ENCODE measurements around the gene NUMA1. TPM values are rescaled to one million over a fixed set of nuclear protein-coding genes. Genes with fewer than 3 reads are reported as not detected.
A peak's percentile ranks its signal among the peaks of the same experiment; 100 is the strongest.

Gene NUMA1
- total and polyA plus RNA-seq, 9 of the 15 experiments (the other 6 are each of a cell fraction or from before 2014, with no cell fraction given): 4.1 to 104 (median 51.2) TPM

- no peak for TF ChIP-seq TFAP4 (CRISPR knock-in tag; IDR thresholded peaks at IDR 0.05; ENCODE audit: borderline replicate concordance)
- TF ChIP-seq ETS2 (tag; IDR thresholded peaks at IDR 0.05; ENCODE audit: borderline replicate concordance, poor library complexity, severe bottlenecking): no peak
- TF ChIP-seq TCF3 (CRISPR knock-in tag; IDR thresholded peaks at IDR 0.05): peak; percentile 51
- no peak for TF ChIP-seq USF2 (CRISPR knock-in tag; IDR thresholded peaks at IDR 0.05)
- peak; percentile 62; the same call in 1 of the 2 replicates for TF ChIP-seq ZBTB7A (IDR thresholded peaks at IDR 0.05; ENCODE audit: borderline replicate concordance, control insufficient read depth, low read depth, low read length)
- TF ChIP-seq ZNF408 (CRISPR knock-in tag; IDR thresholded peaks at IDR 0.05; ENCODE audit: low read depth): no peak
- no peak for TF ChIP-seq REST (IDR thresholded peaks at IDR 0.05; ENCODE audit: borderline replicate concordance)
- TF ChIP-seq REST (CRISPR knock-in tag; IDR thresholded peaks at IDR 0.05; ENCODE audit: low read depth): no peak
- TF ChIP-seq ATF1 (CRISPR knock-in tag; IDR thresholded peaks at IDR 0.05): no peak
- TF ChIP-seq ATF1 (tag; IDR thresholded peaks at IDR 0.05): no peak
- TF ChIP-seq GABPB1 (CRISPR knock-in tag; IDR thresholded peaks at IDR 0.05): no peak
- no peak for TF ChIP-seq NUFIP1 (IDR thresholded peaks at IDR 0.05; ENCODE audit: partially characterized antibody)
- no peak for TF ChIP-seq ZBTB34 (CRISPR knock-in tag; IDR thresholded peaks at IDR 0.05)
- TF ChIP-seq CREB3 (tag; conservative IDR thresholded peaks at IDR 0.05; ENCODE audit: low read depth): no peak
- TF ChIP-seq POLR2A (conservative IDR thresholded peaks at IDR 0.05): no peak
- no peak for TF ChIP-seq ZNF23 (CRISPR knock-in tag; IDR thresholded peaks at IDR 0.05)
- TF ChIP-seq ETV1 (tag; conservative IDR thresholded peaks at IDR 0.05; ENCODE audit: low read depth): no peak
- TF ChIP-seq SPI1 (IDR thresholded peaks at IDR 0.05; ENCODE audit: borderline replicate concordance, low read depth, low read length): 0 out of 2 replicates have a peak, but pooled peaks have one; percentile 50
These were observed 20.1 kb upstream of the NUMA1 start (continued) for GRCh38 chr11:72100462-72100861.

All from K562 (cell line).